BJ (cell line): ENCODE data around the gene KRT16. TPM values are rescaled to one million over a fixed set of nuclear protein-coding genes. Genes with fewer than 3 reads are reported as not detected.

Source experiments
- CTCF ChIA-PET: fragments of 350-600 bp; formaldehyde crosslinking; extraction: SDS; loops from one replicate; lab custom pipeline; 2021; ENCODE audit warnings: antibody characterized with exemption, inconsistent platforms; lab: Yijun Ruan, JAX
- POLR2A ChIA-PET: fragments of 300-600 bp; sonication (Branson Sonifier 250); formaldehyde crosslinking; extraction: SDS; loops from one replicate; lab custom pipeline; 2021; ENCODE audit warnings: antibody characterized with exemption; lab: Charles Lee
- DNase-seq: peaks from one replicate; pipeline ENCODE4 v3.0.0-alpha.2; 2011; ENCODE audit warnings: low read depth
- H3K27me3 ChIP-seq: 2 replicates; pipeline ENCODE4 v1.6.0; 2011; ENCODE audit warnings: low read length; ENCODE audit not compliant: control insufficient read depth, insufficient read depth
- H3K36me3 ChIP-seq: 2 replicates; pipeline ENCODE4 v1.5.1; 2011; ENCODE audit warnings: low read length; ENCODE audit not compliant: control insufficient read depth, insufficient read depth
- H3K4me3 ChIP-seq: 2 replicates; pipeline ENCODE4 v1.5.1; 2011; ENCODE audit warnings: low read depth, mild to moderate bottlenecking, control low read depth, low read length
- CTCF ChIP-seq: IDR thresholded peaks from 2 replicates; pipeline ENCODE4 v1.5.1; 2011; ENCODE audit warnings: low read depth, mild to moderate bottlenecking, control low read depth, inconsistent platforms, low read length, moderate library complexity; ENCODE audit not compliant: insufficient read depth
- polyA plus RNA-seq: library from polyadenylated mRNA; depleted of rRNA; stranded (reverse); fragments of >200 nt; gene quantifications from 2 replicates; pipeline ENCODE4 v1.2.3, GENCODE V29; 2011

KRT16 gene
- polyA plus RNA-seq, 1 experiment: 1.6 TPM

- no peak overlapping the region for H3K4me3 ChIP-seq
- no peak for DNase-seq
- ChIA-PET POLR2A (interaction anchor here (0.6 kb wide), 1 partner anchor 1672 kb away, joined by 9 read pairs; no protein-coding TSS in a partner anchor), CTCF (interaction anchor here (0.8 to 15.6 kb wide), 5 partner anchors 14 to 795 kb away, joined by 3 to 343 read pairs (median 88); no protein-coding TSS in a partner anchor)
- no peak for TF ChIP-seq CTCF
- H3K27me3 ChIP-seq: no peaks in the 10 kb centered on the region
- H3K36me3 ChIP-seq: no peaks in the 10 kb centered on the region
Observed at GRCh38 chr17:41650794-41651624, 38.4 kb upstream of the KRT16 start.

- POLR2A ChIA-PET: no interaction called here
- no peak for DNase-seq
Observed at GRCh38 chr17:41649923-41650519, 37.5 kb upstream of the KRT16 start.

GRCh38 chr17:41648411-41649195 lies 36.0 kb upstream of the KRT16 start:
- peak; percentile 99 for TF ChIP-seq CTCF
- DNase-seq: no peak
- Histone ChIP-seq H3K27me3 (no peaks in the 10 kb centered on the region), H3K4me3 (peak overlapping the region; percentile 36), H3K36me3 (no peaks in the 10 kb centered on the region)
- ChIA-PET CTCF (interaction anchor here (0.7 to 15.6 kb wide), 78 partner anchors 9 to 1008 kb away, joined by 3 to 343 read pairs (median 5); partner anchors contain the start of genes EIF1, KRT12, KRT13 and KRT17), POLR2A (interaction anchor here (0.6 kb wide), 3 partner anchors 101 to 512 kb away, joined by 5 to 20 read pairs (median 12); no protein-coding TSS in a partner anchor)

More at GRCh38 chr17:41649923-41650519, 37.5 kb upstream of the KRT16 start:
- no peak overlapping the region for H3K4me3 ChIP-seq
- H3K27me3 ChIP-seq: no peaks in the 10 kb centered on the region
- no peaks in the 10 kb centered on the region for H3K36me3 ChIP-seq
- CTCF ChIA-PET: interaction anchor here (0.7 to 15.6 kb wide), 10 partner anchors 8 to 845 kb away, joined by 3 to 343 read pairs (median 20); partner anchors contain the start of gene KRT13
- TF ChIP-seq CTCF: no peak

GRCh38 chr17:41647940-41648410 lies 35.4 kb upstream of the KRT16 start:
- TF ChIP-seq CTCF: peak; percentile 97
- no peaks in the 10 kb centered on the region for H3K36me3 ChIP-seq
- no peak for DNase-seq
- no peaks in the 10 kb centered on the region for H3K27me3 ChIP-seq
- peak overlapping the region; percentile 36 for H3K4me3 ChIP-seq
- ChIA-PET POLR2A (interaction anchor here (0.6 kb wide), 3 partner anchors 100 to 512 kb away, joined by 5 to 20 read pairs (median 12); no protein-coding TSS in a partner anchor), CTCF (interaction anchor here (0.7 to 15.6 kb wide), 70 partner anchors 9 to 1008 kb away, joined by 3 to 343 read pairs (median 6); partner anchors contain the start of genes EIF1, KRT13, KRT17 and KRT34)
